Gastrocnemius medialis (tissue), 4 donors: ENCODE measurements around the gene AFAP1L2. TPM values are rescaled to one million over a fixed set of nuclear protein-coding genes. Genes with fewer than 3 reads are reported as not detected.

Source experiments
- ATAC-seq, 2 donors: fragments of 150-250 bp; one replicate each; pipeline ENCODE4 v1.9.1; 2016
- DNase-seq, 2 donors: peaks; one replicate each; pipeline ENCODE4 v3.0.0-alpha.2; 2019
- H3K27ac ChIP-seq, 4 donors: fragments of 200-600 bp; sonication (generic); 1 replicate in 1 of 4; 2 replicates in 3 of 4; pipeline ENCODE4 v1.5.1; 2016 to 2018; ENCODE audit warnings: mild to moderate bottlenecking in 2 of 4, moderate library complexity in 1 of 4
- H3K27me3 ChIP-seq, 3 donors: fragments of 200-600 bp; sonication (generic) in 2 of 3; 1 replicate in 1 of 3; 2 replicates in 2 of 3; pipeline versions ENCODE4 v1.5.1 to v1.6.0; 2016 to 2019; ENCODE audit warnings: mild to moderate bottlenecking in 1 of 3, moderate library complexity in 1 of 3
- H3K36me3 ChIP-seq, 2 donors: fragments of 200-600 bp; sonication (generic) in 1 of 2; one replicate each; pipeline ENCODE4 v1.5.1; 2017 to 2018
- H3K4me1 ChIP-seq, 2 donors: fragments of 200-600 bp; sonication (generic) in 1 of 2; one replicate each; pipeline ENCODE4 v1.5.1; 2016 to 2017; ENCODE audit warnings: mild to moderate bottlenecking in 2 of 2
- H3K4me3 ChIP-seq, 4 donors: fragments of 200-600 bp; sonication (generic) in 3 of 4; 1 replicate in 1 of 4; 2 replicates in 3 of 4; pipeline ENCODE4 v1.5.1; 2016 to 2019; ENCODE audit warnings: mild to moderate bottlenecking in 2 of 4
- H3K9me3 ChIP-seq, 3 donors: fragments of 200-600 bp; sonication (generic) in 2 of 3; 1 replicate in 1 of 3; 2 replicates in 2 of 3; pipeline ENCODE4 v1.5.1; 2016 to 2019
- CTCF ChIP-seq, 5 experiments: fragments of 450-650 bp in 3 of 5; fragments of 200-600 bp in 2 of 5; sonication (generic) in 2 of 5; IDR thresholded peaks in 4 of 5; conservative IDR thresholded peaks in 1 of 5; 1 replicate in 4 of 5; 2 replicates in 1 of 5; pipeline ENCODE4 v1.5.1; 2016 to 2019; ENCODE audit warnings: antibody characterized with exemption in 5 of 5, mild to moderate bottlenecking in 3 of 5, moderate library complexity in 3 of 5
- POLR2A ChIP-seq, 2 donors: fragments of 450-650 bp; IDR thresholded peaks; one replicate each; pipeline ENCODE4 v1.6.1; 2017; ENCODE audit warnings: antibody characterized with exemption in 2 of 2, mild to moderate bottlenecking in 2 of 2, moderate library complexity in 2 of 2
- in situ Hi-C, 4 donors: fragments of 200-750 bp; cut with MboI; loops; one replicate each; pipeline versions ENCODE4 v1.15.0 to v1.8.0; 2017; ENCODE audit warnings: low sequenced_read_pairs in 4 of 4
- intact Hi-C: fragments of 100-400 bp; cut with DNase I; formaldehyde crosslinking; loops from one replicate; pipeline ENCODE4 v1.15.1; 2023; ENCODE audit warnings: low total_unique reads
- total RNA-seq, 4 donors: library from RNA; depleted of rRNA; stranded (reverse); fragments of >200 nt; gene quantifications; one replicate each; pipeline versions ENCODE4 v1.1.0 to v1.2.3, GENCODE V29; 2016

The AFAP1L2 gene
- total RNA-seq, 4 donors from 2014 or later = 1.3 to 3.5 (median 2.1) TPM

DNA sequence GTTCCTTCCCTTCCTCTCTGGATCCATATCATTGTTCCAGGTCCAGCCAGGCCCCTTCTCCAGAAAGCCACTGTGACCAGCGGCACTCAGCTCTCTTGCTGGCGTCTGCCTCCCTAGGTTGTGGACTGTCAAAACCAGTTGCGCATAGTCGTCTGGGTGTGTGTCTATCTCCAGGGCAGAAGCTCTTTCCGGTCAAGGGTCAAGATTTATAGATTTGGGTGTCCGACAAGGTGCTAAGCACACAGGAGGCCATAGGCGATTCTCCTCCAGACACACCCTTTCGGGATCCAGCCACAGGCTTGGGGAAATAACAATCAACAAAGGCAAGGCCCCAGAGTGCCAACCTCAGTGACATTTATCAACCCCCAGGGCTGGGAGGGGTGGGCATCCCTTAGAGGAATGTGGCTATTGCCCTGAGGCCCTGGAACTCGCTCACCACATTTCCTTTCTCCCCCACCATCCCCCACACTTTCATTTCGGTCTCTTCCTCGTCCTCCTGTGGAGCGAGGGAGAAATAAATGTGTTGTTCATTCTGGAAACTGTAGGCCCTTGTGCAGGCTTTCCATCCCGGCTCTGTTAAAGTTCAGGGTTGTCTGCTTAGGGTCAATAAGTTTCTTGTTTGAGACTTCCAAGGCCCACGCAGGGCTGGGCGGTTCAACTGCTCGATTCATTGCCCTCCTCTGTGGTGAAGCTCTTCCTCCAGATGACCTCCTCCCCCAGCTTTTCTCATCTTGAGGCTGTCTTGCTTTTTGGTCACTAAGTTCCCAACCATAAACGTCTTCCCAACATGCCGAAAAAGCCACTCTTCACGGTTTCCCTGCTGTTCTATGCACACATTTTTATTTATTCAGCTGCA is 57.9 kb downstream of the AFAP1L2 start:
- intact Hi-C loops = no loop called here
- H3K36me3 ChIP-seq = no peaks in the 10 kb centered on the region
- H3K27me3 ChIP-seq = no peaks in the 10 kb centered on the region
- H3K4me3 ChIP-seq = no peak overlapping the region
- peak overlapping the region in 1 of 4 donors; percentile 10 for H3K27ac ChIP-seq
- no peaks in the 10 kb centered on the region for H3K4me1 ChIP-seq
- DNase-seq (no peak), ATAC-seq (no peak)
- no peaks in the 10 kb centered on the region for H3K9me3 ChIP-seq
- TF ChIP-seq CTCF (IDR thresholded peaks at IDR 0.05 in 4 of 5, conservative IDR thresholded peaks at IDR 0.05 in 1 of 5) (no peak), POLR2A (IDR thresholded peaks at IDR 0.05) (no peak)
- in situ Hi-C loops = no loop called here

DNA sequence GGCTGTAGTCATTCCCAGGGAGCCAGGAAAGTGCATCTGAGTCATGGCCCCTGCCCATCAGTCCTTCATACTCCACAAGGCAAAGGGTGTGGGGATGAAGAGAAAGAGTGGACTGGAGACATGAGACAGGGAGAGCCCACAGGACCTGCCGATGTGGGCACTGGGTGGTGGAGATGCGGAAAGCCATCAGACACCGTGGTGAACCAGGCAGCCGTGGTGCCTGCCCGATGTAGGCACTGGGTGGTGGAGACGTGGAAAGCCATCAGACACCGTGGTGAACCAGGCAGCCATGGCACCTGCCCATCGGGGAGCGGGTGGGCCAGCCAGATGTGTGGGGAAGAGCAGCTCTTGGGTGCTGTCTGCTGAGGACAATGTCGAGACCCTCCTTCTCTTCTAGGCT is 58.6 kb downstream of the AFAP1L2 start:
- TF ChIP-seq CTCF (IDR thresholded peaks at IDR 0.05 in 4 of 5, conservative IDR thresholded peaks at IDR 0.05 in 1 of 5) = no peak
- TF ChIP-seq POLR2A (IDR thresholded peaks at IDR 0.05) = no peak

DNA sequence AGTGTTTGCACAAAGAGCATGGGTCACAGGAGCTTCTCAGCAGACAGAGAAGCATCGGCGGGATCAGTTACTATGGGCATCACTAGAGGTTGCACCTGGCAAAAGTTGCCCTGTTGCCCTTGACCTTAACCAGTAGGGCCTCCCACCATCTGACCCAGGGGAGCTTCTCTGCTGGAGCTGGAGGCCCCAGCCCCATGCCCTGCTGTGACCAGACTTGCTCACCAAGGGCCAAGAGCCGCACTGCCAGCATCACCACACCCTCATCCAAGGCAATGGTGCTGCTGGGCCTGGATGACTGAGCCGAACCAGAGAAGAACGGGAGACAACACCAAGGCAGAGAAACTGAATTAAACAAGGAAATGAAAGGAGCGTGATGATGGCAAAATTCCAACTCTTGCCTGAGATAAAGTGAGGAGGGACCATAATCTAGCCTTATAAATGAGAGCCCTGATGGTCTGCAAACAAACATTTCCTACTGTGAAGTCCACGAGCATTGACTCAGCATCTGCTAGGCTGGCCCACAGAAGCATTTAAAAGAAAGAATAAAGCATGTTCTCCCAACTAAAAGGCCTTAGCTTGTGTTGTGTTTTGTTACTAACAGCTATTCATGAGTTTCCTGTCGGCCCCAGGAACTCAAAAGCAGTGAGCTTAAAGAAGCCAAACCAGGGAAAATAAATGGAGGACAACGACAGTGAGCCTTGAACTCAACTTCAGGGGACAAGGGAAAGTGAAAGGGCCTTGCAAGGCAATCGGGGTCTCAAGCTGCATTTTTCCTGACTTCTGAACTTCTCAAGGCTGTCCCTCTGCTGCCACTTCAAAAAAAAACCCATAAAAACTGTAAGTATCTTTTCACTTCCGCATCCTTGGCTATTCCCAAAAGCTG is 60.4 kb downstream of the AFAP1L2 start:
- in situ Hi-C loops = no loop called here
- peak overlapping the region in 2 of 4 donors; percentile 8 to 9 for H3K27ac ChIP-seq

More for the DNA sequence above, 58.6 kb downstream of the AFAP1L2 start:
- in situ Hi-C loops (no loop called here), intact Hi-C loops (no loop called here)
- no peak overlapping the region for H3K27ac ChIP-seq
- DNase-seq (no peak), ATAC-seq (no peak)
- no peaks in the 10 kb centered on the region for H3K9me3 ChIP-seq
- H3K36me3 ChIP-seq = no peaks in the 10 kb centered on the region
- no peak overlapping the region for H3K4me3 ChIP-seq
- no peaks in the 10 kb centered on the region for H3K4me1 ChIP-seq
- H3K27me3 ChIP-seq = no peaks in the 10 kb centered on the region

GRCh38 chr10:114342976-114343375 is 61.3 kb downstream of the AFAP1L2 start:
- intact Hi-C loops = no loop called here
- in situ Hi-C loops = no loop called here
- Histone ChIP-seq H3K4me3 (no peak overlapping the region), H3K4me1 (no peaks in the 10 kb centered on the region), H3K27me3 (no peaks in the 10 kb centered on the region), H3K36me3 (no peaks in the 10 kb centered on the region), H3K27ac (no peak overlapping the region), H3K9me3 (no peaks in the 10 kb centered on the region)
- TF ChIP-seq CTCF (IDR thresholded peaks at IDR 0.05 in 4 of 5, conservative IDR thresholded peaks at IDR 0.05 in 1 of 5) = no peak
- TF ChIP-seq POLR2A (IDR thresholded peaks at IDR 0.05) = no peak
- ATAC-seq = no peak
- DNase-seq = no peak

More for the DNA sequence above, 60.4 kb downstream of the AFAP1L2 start:
- ATAC-seq = no peak
- no peaks in the 10 kb centered on the region for H3K27me3 ChIP-seq
- no peak for DNase-seq
- H3K9me3 ChIP-seq = no peaks in the 10 kb centered on the region
- H3K4me3 ChIP-seq = no peak overlapping the region
- intact Hi-C loops = no loop called here
- no peaks in the 10 kb centered on the region for H3K4me1 ChIP-seq
- no peak for TF ChIP-seq POLR2A (IDR thresholded peaks at IDR 0.05)
- no peak for TF ChIP-seq CTCF (IDR thresholded peaks at IDR 0.05 in 4 of 5, conservative IDR thresholded peaks at IDR 0.05 in 1 of 5)
- H3K36me3 ChIP-seq = no peaks in the 10 kb centered on the region
